A549 (cell line): ENCODE data around the gene PFKFB3. TPM values are rescaled to one million over a fixed set of nuclear protein-coding genes. Genes with fewer than 3 reads are reported as not detected.
A peak's percentile ranks its signal among the peaks of the same experiment; 100 is the strongest.

Experiments
- ATAC-seq, 2 experiments: fragments of 200-7000 bp in 1 of 2; fragments of >200 bp in 1 of 2; cut with Nextera tagmentation in 1 of 2; cut with Tn5 transposase in 1 of 2; 3 replicates each; pipeline versions ENCODE4 v1.8.0 to v1.9.1; 2018 to 2020; ENCODE audit warnings: mild to moderate bottlenecking in 1 of 2, moderate library complexity in 1 of 2
- CTCF ChIA-PET: fragments of 300-600 bp; sonication (Branson Sonifier 250); formaldehyde crosslinking; extraction: SDS; loops from one replicate; lab custom pipeline; 2021; ENCODE audit warnings: antibody characterized with exemption, inconsistent platforms; lab: Yijun Ruan, JAX
- POLR2A ChIA-PET: fragments of 350-600 bp; formaldehyde crosslinking; extraction: SDS; loops from one replicate; lab custom pipeline; 2021; ENCODE audit warnings: antibody characterized with exemption, inconsistent platforms; lab: Yijun Ruan, JAX
- DNase-seq, 2 experiments: peaks; one replicate each; pipeline versions ENCODE4 v3.0.0 to v3.0.0-alpha.2; 2011 to 2016; ENCODE audit warnings: low read depth in 1 of 2, low spot score in 1 of 2
- FAIRE-seq: peaks from 2 replicates; lab custom pipeline; 2011; peaks lifted over from hg19 to GRCh38; lab: Jason Lieb, UNC
- H3K27ac ChIP-seq, 2 experiments: fragments of >200 bp; sonication (Bioruptor Twin); formaldehyde crosslinking; 3 replicates each; pipeline ENCODE4 v1.5.1; 2016 to 2017
- H3K4me1 ChIP-seq: fragments of >200 bp; sonication (Bioruptor Twin); formaldehyde crosslinking; 3 replicates; pipeline ENCODE4 v1.6.1; 2016
- H3K4me2 ChIP-seq: fragments of >200 bp; sonication (Bioruptor Twin); formaldehyde crosslinking; 3 replicates; pipeline ENCODE4 v1.6.1; 2016
- H3K4me3 ChIP-seq: fragments of >200 bp; sonication (Bioruptor Twin); formaldehyde crosslinking; 3 replicates; pipeline ENCODE4 v1.5.1; 2016
- H3K9me3 ChIP-seq: fragments of >200 bp; sonication (Bioruptor Twin); formaldehyde crosslinking; 3 replicates; pipeline ENCODE4 v1.6.1; 2016
- BCL3 ChIP-seq: fragments of >200 bp; sonication (Bioruptor Twin); formaldehyde crosslinking; IDR thresholded peaks from 3 replicates; pipeline ENCODE4 v1.6.1; 2016
- CHD4 ChIP-seq: fragments of 200-600 bp; sonication (generic); IDR thresholded peaks from 2 replicates; pipeline ENCODE4 v1.6.1; 2016; ENCODE audit warnings: antibody characterized with exemption, mild to moderate bottlenecking, borderline replicate concordance
- EHF ChIP-seq: fragments of 250-450 bp; sonication (Bioruptor Pico); IDR thresholded peaks from 2 replicates; pipeline ENCODE4 v1.5.0; 2020; ENCODE audit warnings: mild to moderate bottlenecking
- EHMT2 ChIP-seq: fragments of 200-600 bp; sonication (generic); IDR thresholded peaks from 2 replicates; pipeline ENCODE4 v1.6.1; 2016; ENCODE audit warnings: antibody characterized with exemption, low read depth, mild to moderate bottlenecking, moderate library complexity
- EP300 ChIP-seq, 2 experiments: fragments of >200 bp; sonication (Bioruptor Twin); formaldehyde crosslinking; IDR thresholded peaks; 2 replicates in 1 of 2; 3 replicates in 1 of 2; pipeline ENCODE4 v1.6.1; 2016 to 2017
- FOXS1 ChIP-seq: fragments of 250-450 bp; sonication (Bioruptor Pico); IDR thresholded peaks from 2 replicates; pipeline ENCODE4 v1.5.0; 2020; ENCODE audit warnings: mild to moderate bottlenecking, moderate library complexity
- GATA3 ChIP-seq: IDR thresholded peaks from 2 replicates; pipeline ENCODE4 v1.6.1; 2012; ENCODE audit warnings: borderline replicate concordance
- HDAC2 ChIP-seq: fragments of 200-600 bp; sonication (generic); IDR thresholded peaks from 2 replicates; pipeline ENCODE4 v1.6.1; 2016
- HEYL ChIP-seq: fragments of 250-450 bp; sonication (Bioruptor Pico); IDR thresholded peaks from 2 replicates; pipeline ENCODE4 v1.8.0; 2021; ENCODE audit warnings: mild to moderate bottlenecking, moderate library complexity
- JUNB ChIP-seq: fragments of >200 bp; sonication (Bioruptor Twin); formaldehyde crosslinking; IDR thresholded peaks from 2 replicates; pipeline ENCODE4 v1.6.1; 2016
- MAFK ChIP-seq: fragments of 450-650 bp; IDR thresholded peaks from 2 replicates; pipeline ENCODE4 v1.6.1; 2014; ENCODE audit not compliant: partially characterized antibody
- MAZ ChIP-seq: fragments of 150-350 bp; IDR thresholded peaks from 2 replicates; pipeline ENCODE4 v1.6.1; 2014; ENCODE audit warnings: antibody characterized with exemption, low read depth, low read length, borderline replicate concordance
- MYC ChIP-seq: IDR thresholded peaks from 2 replicates; pipeline ENCODE4 v1.6.1; 2012; ENCODE audit warnings: mild to moderate bottlenecking, inconsistent platforms, low read length, improper control_type of control experiment, borderline replicate concordance
- NPAS2 ChIP-seq: fragments of 250-450 bp; sonication (Bioruptor Pico); IDR thresholded peaks from 2 replicates; pipeline ENCODE4 v1.8.0; 2022; ENCODE audit warnings: mild to moderate bottlenecking, moderate library complexity, borderline replicate concordance
- NR3C1 ChIP-seq: fragments of >200 bp; sonication (Bioruptor Twin); formaldehyde crosslinking; IDR thresholded peaks from 3 replicates; pipeline ENCODE4 v1.6.1; 2017
- POLR2A ChIP-seq: IDR thresholded peaks from 2 replicates; pipeline ENCODE4 v1.6.1; 2012; ENCODE audit warnings: mild to moderate bottlenecking, low read length
- RAD21 ChIP-seq, 2 experiments: fragments of >200 bp in 1 of 2; sonication (Bioruptor Twin) in 1 of 2; formaldehyde crosslinking in 1 of 2; IDR thresholded peaks in 1 of 2; conservative IDR thresholded peaks in 1 of 2; 2 replicates in 1 of 2; 3 replicates in 1 of 2; pipeline ENCODE4 v1.6.1; 2012 to 2018; ENCODE audit warnings: inconsistent platforms in 1 of 2
- RARB ChIP-seq: fragments of 250-450 bp; sonication (Bioruptor Pico); IDR thresholded peaks from 2 replicates; pipeline ENCODE4 v1.8.0; 2021; ENCODE audit warnings: mild to moderate bottlenecking, moderate library complexity
- RCOR1 ChIP-seq: fragments of 150-350 bp; IDR thresholded peaks from 2 replicates; pipeline ENCODE4 v1.6.1; 2014; ENCODE audit warnings: antibody characterized with exemption, low read length, low read depth
- RFX5 ChIP-seq: fragments of 450-650 bp; IDR thresholded peaks from 2 replicates; pipeline ENCODE4 v1.7.1; 2014; ENCODE audit warnings: antibody characterized with exemption, mild to moderate bottlenecking, moderate library complexity
- SMC3 ChIP-seq: fragments of >200 bp; sonication (Bioruptor Twin); formaldehyde crosslinking; IDR thresholded peaks from 3 replicates; pipeline ENCODE4 v1.6.1; 2018; ENCODE audit warnings: inconsistent platforms
- TFCP2L1 ChIP-seq: fragments of 250-450 bp; sonication (Bioruptor Pico); IDR thresholded peaks from 2 replicates; pipeline ENCODE4 v1.5.0; 2021; ENCODE audit warnings: mild to moderate bottlenecking
- TP53 ChIP-seq: fragments of 250-450 bp; sonication (Bioruptor Pico); IDR thresholded peaks from 2 replicates; pipeline ENCODE4 v1.5.0; 2021; ENCODE audit warnings: mild to moderate bottlenecking, moderate library complexity
- WGBS: methylation state at CpG from one replicate; pipeline ENCODE4 v1.1.6; 2017; ENCODE audit errors: missing lambda C conversion rate; 5-methylcytosine and 5-hydroxymethylcytosine counted together
- polyA plus RNA-seq, 4 experiments: library from polyadenylated mRNA; depleted of rRNA in 3 of 4; stranded (reverse); fragments of >200 nt; fragmentation: RNase III in 1 of 4; extraction: RNeasy Plus Mini Kit Qiagen cat#74134 plus additional on column Dnase treatment in 1 of 4; gene quantifications; 2 replicates in 3 of 4; 3 replicates in 1 of 4; pipeline ENCODE4 v1.2.3, GENCODE V29; 2011 to 2017
- TF ChIP-seq, protein P1 (sequence below): fragments of 250-450 bp; sonication (Bioruptor Pico); IDR thresholded peaks from 2 replicates; pipeline ENCODE4 v1.5.0; 2021; ENCODE audit warnings: mild to moderate bottlenecking, moderate library complexity, borderline replicate concordance
- TF ChIP-seq, protein P2 (sequence below): IDR thresholded peaks from 2 replicates; pipeline ENCODE4 v1.6.1; 2012; ENCODE audit warnings: low read depth, borderline replicate concordance
- TF ChIP-seq, protein P3 (sequence below): fragments of 450-650 bp; IDR thresholded peaks from 2 replicates; pipeline ENCODE4 v1.6.1; 2014; ENCODE audit warnings: antibody characterized with exemption
- TF ChIP-seq, protein P4 (sequence below): fragments of >200 bp; sonication (Bioruptor Twin); formaldehyde crosslinking; IDR thresholded peaks from 3 replicates; pipeline ENCODE4 v1.5.1; 2016

Gene PFKFB3
- polyA plus RNA-seq, 2 of the 4 experiments (the other 2 are of a cell fraction), result 139 to 232 TPM

DNA sequence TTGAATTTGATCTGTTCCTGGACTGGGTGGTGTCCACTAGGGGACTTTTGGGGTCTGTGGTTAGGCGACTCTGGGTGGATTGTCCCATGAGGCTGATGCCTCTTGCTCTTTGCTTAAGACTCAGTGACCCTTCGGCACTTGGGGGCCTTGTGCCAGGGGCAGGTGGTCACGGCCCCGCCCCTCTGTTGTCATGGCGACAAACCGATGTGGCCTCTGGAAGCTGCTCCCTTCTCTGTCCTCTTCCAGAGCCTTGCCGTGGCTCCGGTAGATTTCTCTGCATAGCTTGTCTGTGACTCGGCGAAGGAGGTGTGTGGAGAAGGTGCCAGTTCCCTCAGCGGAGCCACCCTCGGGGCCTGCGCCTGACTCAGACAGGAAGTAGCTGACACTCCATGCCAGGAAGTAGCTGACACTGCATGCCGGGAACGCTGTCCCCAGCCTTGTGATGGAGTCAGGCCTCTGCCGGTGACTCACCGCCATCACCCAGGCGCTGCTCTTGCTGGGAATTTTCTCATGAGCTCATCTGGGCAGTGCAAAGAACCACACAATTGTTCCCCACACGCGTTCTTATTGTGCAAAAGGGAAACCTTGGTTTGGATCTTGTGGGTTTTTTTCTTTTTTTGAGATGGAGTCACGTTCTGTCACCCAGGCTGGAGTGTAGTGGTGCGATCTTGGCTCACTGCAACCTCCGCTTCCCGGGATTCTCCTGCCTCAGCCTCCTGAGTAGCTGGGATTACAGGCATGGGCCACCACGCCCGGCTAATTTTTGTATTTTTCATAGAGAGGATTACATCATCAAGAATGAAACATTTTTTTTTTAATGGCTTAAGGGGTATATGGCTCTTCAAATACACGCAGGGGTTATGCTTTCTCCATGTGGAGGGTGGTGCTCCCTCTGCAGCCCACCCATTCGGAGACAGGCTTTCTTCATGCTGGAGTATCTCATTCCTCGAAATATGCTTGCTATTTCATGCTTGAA is 72.6 kb downstream of the PFKFB3 start (continued):
- TF ChIP-seq NPAS2 (CRISPR knock-in tag) (0 out of 2 replicates have a peak, but pooled peaks have one; percentile 35), EP300 (IDR thresholded peaks at IDR 0.05) (peak; percentile 48 to 82; a peak in 3 of 5 replicates), POLR2A (peak; percentile 41; the same call in 1 of the 2 replicates), EHF (peak; percentile 60; the same call in 1 of the 2 replicates), MAFK (peak; percentile 97), SMC3 (peak; percentile 48), TP53 (0 out of 2 replicates have a peak, but pooled peaks have one; percentile 22), GATA3 (peak; percentile 79), CHD4 (no peak; the same call in 1 of the 2 replicates)
- TF ChIP-seq, protein P1, sequence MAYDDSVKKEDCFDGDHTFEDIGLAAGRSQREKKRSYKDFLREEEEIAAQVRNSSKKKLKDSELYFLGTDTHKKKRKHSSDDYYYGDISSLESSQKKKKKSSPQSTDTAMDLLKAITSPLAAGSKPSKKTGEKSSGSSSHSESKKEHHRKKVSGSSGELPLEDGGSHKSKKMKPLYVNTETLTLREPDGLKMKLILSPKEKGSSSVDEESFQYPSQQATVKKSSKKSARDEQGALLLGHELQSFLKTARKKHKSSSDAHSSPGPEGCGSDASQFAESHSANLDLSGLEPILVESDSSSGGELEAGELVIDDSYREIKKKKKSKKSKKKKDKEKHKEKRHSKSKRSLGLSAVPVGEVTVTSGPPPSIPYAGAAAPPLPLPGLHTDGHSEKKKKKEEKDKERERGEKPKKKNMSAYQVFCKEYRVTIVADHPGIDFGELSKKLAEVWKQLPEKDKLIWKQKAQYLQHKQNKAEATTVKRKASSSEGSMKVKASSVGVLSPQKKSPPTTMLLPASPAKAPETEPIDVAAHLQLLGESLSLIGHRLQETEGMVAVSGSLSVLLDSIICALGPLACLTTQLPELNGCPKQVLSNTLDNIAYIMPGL (CRISPR knock-in tag), result no peak
- TF ChIP-seq, protein P2, sequence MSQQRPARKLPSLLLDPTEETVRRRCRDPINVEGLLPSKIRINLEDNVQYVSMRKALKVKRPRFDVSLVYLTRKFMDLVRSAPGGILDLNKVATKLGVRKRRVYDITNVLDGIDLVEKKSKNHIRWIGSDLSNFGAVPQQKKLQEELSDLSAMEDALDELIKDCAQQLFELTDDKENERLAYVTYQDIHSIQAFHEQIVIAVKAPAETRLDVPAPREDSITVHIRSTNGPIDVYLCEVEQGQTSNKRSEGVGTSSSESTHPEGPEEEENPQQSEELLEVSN, result peak; percentile 89

- CTCF ChIA-PET, result interaction anchor here (0.5 to 2.0 kb wide), 2 partner anchors 125 to 127 kb away, joined by 3 to 14 read pairs; no protein-coding TSS in a partner anchor
- H3K4me2 ChIP-seq, result peak overlapping the region; percentile 83
- peak overlapping the region; percentile 98 to 100 for H3K27ac ChIP-seq
- TF ChIP-seq JUNB (no peak), TFCP2L1 (CRISPR knock-in tag) (no peak), HEYL (CRISPR knock-in tag) (no peak; the same call in 1 of the 2 replicates), NR3C1 (no peak), MYC (no peak), HDAC2 (no peak), SMC3 (no peak), BCL3 (no peak), RARB (no peak), NPAS2 (CRISPR knock-in tag) (no peak), RFX5 (no peak), MAZ (no peak), EHMT2 (no peak), FOXS1 (CRISPR knock-in tag) (no peak), RAD21 (conservative IDR thresholded peaks at IDR 0.05 in 1 of 2, IDR thresholded peaks at IDR 0.05 in 1 of 2) (no peak), RCOR1 (no peak), MAFK (no peak), EHF (no peak)
- TF ChIP-seq, protein P3, sequence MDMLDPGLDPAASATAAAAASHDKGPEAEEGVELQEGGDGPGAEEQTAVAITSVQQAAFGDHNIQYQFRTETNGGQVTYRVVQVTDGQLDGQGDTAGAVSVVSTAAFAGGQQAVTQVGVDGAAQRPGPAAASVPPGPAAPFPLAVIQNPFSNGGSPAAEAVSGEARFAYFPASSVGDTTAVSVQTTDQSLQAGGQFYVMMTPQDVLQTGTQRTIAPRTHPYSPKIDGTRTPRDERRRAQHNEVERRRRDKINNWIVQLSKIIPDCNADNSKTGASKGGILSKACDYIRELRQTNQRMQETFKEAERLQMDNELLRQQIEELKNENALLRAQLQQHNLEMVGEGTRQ, result no peak
- TF ChIP-seq, protein P4, sequence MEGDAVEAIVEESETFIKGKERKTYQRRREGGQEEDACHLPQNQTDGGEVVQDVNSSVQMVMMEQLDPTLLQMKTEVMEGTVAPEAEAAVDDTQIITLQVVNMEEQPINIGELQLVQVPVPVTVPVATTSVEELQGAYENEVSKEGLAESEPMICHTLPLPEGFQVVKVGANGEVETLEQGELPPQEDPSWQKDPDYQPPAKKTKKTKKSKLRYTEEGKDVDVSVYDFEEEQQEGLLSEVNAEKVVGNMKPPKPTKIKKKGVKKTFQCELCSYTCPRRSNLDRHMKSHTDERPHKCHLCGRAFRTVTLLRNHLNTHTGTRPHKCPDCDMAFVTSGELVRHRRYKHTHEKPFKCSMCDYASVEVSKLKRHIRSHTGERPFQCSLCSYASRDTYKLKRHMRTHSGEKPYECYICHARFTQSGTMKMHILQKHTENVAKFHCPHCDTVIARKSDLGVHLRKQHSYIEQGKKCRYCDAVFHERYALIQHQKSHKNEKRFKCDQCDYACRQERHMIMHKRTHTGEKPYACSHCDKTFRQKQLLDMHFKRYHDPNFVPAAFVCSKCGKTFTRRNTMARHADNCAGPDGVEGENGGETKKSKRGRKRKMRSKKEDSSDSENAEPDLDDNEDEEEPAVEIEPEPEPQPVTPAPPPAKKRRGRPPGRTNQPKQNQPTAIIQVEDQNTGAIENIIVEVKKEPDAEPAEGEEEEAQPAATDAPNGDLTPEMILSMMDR, result no peak
- no peak for ATAC-seq
- POLR2A ChIA-PET, result interaction anchor here (2.5 kb wide), 1 partner anchor 74 kb away, joined by 34 read pairs; the partner anchor contains the start of gene PFKFB3
- H3K4me3 ChIP-seq, result no peak overlapping the region
- H3K4me1 ChIP-seq, result peaks cover 69% of the 10 kb centered on the region
- WGBS, result 91% methylated on average over 2 of the region's 2 CpGs
- no peak for DNase-seq
- FAIRE-seq, result no peak
- H3K9me3 ChIP-seq, result no peaks in the 10 kb centered on the region
These were observed 73.6 kb downstream of the PFKFB3 start for GRCh38 chr10:6276356-6276755.
